HG03565 (cell line): ENCODE results near the gene CNNM4.

Experiments
- ATAC-seq: cut with Tn5 transposase; IDR thresholded peaks from one replicate; pipeline ENCODE4 v1.9.1; 2021; ENCODE audit warnings: mild to moderate bottlenecking, moderate library complexity; ENCODE audit not compliant: unreplicated experiment

Gene CNNM4

DNA sequence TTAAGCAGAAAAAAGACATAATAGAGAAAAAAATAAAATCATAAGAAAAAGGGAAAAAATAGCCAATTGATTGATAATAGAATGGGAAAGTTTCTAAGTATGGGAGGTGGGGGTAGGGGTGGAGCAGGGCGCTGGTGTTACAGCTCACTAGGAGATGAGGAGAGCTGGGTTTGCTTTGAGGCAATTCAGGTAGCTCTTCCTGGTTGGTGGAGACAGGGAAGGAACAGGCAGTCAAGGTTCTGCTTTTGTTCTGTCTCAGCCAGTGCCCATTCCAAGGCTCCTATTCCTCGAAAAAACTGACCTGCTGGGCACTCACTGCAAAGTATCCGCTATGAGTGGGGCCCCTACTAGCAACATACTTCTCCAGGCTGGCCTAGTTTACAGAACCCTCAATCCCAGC lies 1.7 kb upstream of the CNNM4 start:
- ATAC-seq: no peak

DNA sequence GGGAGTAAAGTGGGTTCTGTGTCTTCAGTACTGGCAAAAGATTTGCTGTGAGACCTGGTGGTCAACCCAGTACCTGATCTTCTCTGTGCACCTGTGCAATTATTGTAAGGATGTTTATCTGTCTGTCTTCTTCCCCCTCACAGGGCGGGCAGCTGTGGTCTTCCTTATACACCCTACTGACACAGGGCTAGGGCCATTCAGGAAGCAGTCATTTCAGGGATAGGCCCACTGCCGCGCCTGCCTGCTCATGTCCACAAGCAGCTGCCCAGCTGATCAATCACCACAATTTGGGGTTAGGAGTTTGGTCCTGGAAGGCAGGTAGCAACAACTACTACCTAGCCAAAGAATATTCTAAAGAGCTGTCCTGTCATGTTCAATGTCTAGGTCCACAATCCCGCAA lies 1.2 kb upstream of the CNNM4 start:
- no peak for ATAC-seq

DNA sequence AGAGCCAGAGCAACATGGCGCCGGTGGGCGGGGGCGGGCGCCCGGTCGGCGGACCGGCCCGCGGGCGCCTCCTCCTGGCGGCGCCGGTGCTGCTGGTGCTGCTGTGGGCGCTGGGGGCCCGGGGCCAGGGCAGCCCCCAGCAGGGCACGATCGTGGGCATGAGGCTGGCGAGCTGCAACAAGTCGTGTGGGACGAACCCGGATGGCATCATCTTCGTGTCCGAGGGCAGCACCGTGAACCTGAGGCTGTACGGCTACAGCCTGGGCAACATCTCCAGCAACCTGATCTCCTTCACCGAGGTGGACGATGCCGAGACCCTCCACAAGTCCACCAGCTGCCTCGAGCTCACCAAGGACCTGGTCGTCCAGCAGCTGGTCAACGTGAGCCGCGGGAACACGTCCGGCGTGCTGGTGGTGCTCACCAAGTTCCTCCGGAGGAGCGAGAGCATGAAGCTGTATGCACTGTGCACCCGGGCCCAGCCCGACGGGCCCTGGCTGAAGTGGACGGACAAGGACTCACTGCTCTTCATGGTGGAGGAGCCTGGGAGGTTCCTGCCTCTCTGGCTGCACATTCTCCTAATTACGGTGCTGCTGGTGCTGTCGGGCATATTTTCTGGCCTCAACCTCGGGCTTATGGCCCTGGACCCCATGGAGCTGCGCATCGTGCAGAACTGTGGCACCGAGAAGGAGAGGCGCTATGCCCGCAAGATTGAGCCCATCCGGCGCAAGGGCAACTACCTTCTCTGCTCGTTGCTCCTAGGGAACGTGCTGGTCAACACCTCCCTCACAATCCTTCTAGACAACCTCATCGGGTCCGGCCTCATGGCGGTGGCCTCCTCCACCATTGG lies 507 bp downstream of the CNNM4 start:
- ATAC-seq: no peak

DNA sequence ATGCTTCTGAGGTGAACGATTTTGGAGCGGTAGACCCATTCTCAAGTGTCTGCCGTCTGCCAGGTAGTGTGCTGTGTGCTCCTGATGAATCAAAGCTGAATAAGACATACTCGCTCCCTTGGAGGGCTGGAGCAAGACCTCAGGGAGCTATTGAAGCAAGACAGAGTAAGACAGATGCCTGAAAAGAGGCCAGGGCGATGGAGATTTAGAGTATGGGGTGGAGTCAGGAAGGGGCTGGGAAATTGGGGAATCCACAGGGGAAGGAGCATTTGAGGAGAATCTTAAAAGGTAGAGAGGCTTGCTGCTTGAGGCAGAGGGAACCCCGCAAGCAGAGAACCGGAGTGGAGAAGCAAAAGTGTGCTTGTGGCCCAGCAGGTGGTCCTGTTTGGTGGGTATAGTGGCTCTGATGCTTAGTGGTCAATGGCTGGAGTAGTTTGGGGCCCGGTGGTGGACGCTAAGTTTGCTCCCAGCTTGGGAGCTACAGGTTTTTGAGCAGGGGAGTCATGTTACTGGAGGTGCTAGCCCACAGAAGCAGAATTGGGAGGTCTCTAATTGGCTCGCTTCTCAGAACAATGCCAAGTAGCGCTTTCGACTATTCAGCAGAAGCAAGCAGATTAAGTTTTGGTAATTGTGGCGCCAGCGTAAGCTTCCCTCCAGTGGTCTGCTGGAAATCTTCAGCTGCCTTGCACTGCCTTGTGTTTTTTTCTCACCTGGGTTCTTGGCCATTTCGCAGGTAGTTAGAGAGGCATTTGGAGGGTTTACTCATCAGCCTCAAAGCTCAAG lies 2.0 kb downstream of the CNNM4 start:
- no peak for ATAC-seq

DNA sequence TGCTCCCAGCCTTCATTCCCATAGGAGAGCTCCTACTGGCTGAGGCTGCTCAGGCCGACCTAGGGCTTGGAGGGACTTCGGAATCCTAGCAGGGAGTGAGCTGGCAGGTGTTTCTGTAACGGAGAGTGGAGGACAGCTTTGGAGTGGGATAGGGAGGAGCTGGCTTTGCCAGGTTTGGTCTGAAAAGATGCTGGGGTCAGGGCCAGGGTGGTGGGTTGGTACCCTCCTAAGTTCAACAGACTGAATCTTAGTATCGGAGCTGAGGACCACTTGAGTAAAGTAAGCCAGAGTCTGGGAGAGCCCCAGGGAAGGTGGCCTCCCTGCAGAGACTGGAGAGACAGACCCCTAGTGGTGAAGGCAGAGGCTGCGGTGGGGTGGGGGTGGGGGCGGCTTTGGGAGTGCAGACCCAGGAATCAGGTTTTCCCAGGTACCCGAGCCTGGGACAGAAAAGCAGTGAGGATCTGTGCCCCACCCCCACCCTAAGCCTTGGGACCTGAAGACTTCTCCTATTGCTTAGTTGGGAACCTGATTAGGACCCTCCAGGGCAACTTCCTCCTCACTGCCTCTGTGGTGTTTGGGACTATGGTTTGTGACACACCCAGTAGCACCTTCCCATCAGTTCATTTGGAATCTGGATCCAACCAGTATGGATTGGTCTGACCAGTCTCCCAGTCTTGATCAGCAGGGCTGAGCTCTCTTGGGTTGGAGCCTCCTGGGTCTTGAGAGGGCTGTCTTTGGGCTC lies 3.0 kb downstream of the CNNM4 start:
- ATAC-seq: no peak

DNA sequence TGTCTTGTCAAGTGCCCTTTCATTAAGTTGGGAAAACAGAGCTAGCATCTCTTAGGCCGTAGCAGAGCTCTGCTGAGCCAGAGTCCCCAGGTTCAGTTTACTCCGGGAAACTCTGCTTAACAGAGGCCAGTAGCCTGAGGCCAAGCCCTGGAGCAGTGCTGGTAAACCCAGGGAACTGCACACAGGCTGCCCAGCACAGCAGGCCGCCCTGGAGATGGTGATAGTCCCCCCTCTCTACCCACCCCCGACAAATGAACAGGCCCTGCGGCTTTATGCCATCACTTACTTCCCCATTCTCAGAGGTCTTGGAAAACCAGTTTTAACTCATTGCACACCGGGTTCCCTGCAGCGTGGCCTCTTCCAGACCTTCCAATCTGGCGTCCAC lies 3.5 kb downstream of the CNNM4 start:
- ATAC-seq: no peak

DNA sequence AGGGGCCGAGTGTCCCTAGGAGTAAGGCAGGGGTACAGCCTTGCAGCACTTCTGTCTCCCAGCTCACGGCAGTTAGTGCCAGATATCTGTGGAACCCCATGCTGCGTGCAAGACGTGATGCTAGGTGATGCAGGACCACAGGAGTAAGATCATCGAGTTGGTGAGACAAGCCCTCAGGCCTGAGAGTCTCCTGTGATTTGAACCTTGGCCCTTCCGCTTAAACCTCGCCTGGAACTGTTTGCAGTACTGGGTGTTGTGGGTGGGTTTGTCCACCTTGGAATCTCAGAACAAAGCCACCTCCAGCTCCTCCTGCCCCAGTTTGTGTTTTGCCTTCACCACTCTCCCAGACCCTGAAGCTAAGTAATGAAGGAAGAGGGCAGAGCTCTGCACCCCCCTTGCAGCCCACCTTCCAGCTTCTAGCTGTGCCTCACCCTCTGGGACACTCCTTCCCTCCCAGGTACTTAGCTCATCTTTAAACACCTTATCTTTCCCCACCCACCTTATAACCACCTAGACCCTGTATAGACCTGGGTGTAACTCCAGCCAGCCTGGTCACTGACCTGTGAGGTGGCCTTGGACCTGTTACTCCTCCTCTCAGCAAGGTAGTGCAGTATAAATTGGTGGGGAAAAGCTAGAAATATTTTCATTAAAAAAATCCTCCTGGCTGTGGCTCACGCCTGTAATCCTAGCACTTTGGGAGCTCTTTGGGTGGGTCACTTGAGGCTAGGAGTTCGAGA lies 6.6 kb downstream of the CNNM4 start:
- ATAC-seq: no peak

DNA sequence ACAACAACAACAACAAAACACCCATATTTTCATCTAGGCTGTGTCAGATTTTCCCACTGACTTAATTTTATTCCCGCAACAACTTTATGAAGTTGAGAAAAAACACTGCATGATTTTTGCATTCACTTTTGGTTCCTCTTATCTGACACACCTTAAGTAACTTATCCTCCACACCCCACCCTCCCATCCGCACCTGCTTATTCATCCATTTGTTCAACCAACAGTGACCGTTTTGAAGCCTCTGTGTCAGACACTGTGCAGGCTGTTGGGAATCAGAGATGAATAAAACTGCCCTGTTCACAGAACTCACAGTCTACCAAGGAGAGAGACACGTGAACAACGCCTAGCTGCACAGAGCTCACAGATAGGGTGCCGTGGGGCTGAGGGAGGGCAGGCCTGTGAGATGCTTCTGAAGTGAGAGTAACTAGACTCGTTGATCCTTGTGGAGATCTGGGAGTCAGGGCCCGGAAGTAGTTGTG lies 7.4 kb downstream of the CNNM4 start:
- ATAC-seq: no peak

DNA sequence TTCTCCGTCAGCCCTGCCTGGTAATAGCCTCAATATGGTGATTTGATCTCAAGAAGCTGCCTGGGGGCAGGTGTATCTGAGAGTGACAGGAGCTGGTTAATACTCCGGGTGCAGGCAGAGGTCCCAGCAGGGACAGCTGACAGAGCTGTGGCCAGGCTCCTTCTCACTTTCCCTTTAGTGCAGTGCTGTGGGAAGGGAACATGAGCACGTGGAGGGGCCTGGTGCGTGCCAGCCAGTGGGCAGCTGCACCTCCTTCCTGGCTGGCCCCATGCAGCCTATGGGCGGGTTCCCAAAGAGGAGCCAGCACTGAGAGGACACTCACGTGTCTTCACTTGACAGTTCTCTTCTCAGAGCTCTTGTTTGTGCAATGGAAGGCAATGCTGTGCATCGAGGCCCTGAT lies 9.1 kb downstream of the CNNM4 start:
- no peak for ATAC-seq

DNA sequence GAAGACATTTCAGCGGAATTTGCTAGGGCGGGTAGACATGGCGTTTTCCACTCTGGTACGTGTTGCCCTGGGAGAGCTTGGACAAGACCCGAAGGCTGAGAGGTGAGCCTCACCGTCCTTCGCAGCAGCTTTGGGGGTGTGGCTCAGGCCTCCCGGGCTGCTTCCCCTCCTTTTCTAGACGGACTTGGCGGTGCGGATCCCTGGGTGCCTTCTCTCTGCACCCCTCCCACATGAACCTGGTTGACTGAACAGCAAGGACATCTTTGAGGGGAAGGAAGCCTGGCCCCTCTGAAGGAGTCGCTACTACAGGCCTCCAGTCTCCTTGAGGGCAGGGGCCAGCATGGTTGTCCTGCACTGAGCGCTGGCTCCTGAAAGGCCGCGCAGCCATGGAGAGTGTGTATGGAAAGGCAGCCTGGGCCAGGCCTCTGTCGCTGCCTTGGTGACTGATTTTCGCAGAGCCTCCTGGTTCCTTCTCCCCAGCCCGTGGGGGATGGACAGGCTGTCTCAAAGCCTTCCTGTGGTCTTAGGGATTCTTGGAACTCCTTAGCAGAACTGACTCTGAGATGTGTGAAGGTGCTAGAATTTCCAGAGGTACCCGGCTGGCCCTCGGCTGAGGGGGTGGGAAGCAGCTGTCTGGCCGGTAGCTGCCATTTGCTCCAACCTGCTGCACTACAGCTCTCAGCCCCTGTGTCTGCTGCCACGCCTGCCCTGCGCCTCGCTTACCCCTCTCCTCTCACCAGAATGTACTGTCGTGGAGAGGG lies 9.9 kb downstream of the CNNM4 start:
- no peak for ATAC-seq

DNA sequence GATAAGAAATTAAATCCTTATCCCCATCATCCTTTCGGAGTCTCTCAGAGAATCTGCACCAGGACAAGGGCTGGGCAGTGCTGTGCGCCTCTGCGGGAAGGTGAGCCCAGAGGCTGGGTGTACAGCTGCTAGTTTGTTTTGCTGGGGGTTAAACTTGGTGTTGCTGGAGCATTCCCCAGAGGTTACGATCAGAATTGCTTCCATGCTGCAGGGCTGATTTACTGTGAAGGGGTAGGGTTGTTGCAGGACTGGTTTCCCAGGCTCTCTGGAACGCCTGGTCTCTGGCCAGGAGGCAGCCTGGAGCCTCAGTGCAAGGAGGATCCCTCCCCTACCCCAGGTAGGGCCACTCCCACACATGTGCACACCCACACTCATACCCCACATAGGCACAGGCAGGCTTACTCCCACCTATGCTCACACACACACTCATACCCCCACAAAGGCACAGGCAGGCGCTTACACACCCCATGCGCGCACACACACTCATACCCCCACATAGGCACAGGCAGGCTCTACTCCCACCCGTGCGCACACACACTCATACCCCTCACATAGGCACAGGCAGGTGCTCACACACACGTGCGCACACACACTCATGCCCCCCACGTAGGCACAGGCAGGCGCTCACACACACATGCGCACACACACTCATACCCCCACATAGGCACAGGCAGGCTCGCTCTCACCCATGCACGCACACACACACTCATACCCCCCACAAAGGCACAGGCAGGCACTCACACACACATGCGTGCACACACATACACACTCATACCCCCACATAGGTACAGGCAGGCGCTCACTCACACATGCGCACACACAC lies 11.3 kb downstream of the CNNM4 start:
- ATAC-seq: no peak

DNA sequence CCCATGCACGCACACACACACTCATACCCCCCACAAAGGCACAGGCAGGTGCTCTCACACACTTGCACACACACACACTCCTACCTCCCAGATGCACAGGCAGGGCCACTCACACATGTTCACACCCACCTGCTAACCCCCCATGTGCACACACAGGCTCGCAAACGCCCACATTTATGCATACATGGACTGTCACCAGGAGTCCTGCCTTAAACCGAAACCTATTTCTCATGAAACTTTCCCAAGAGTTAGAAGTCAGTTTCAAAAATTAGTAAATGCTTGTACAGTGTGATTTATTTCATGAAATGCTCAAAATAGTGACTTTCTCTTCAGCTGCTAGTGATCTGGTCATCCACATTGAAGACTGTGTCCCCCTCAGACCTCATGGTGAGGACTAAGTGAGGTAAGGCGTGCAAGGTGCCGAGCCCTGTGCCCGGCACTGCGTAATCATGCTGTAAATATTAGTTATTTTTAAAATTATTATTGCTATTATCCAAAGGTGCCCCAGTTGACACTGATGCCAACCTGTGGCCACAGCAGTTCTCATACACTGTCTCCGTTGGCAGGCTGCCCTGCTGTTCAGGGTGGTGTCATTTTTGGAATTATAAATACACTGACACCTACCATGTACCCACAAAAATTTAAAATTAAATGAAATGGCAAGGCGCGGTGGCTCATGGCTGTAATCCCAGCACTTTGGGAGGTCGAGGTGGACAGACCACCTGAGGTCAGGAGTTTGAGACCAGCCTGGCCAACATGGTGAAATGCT lies 12.4 kb downstream of the CNNM4 start:
- no peak for ATAC-seq

DNA sequence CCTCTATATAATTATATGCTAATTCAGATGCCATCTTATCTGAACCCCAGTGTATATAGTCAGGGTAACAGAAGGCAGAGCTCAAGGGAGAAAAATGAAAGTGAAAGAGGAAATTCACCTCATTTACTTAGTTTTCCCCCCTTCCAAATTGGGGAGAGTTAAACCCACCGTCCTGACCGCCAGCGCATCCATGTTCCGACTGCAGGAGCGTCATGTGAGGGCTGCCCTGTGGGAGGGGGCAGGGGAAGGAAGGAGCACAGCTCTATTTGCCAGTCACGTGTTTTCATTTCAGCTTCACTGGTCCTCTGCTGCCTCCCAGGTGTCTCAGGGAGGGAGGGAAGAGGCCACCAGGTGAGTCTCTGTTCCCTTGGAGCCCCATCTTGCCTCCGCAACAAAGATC lies 13.2 kb downstream of the CNNM4 start:
- no peak for ATAC-seq

DNA sequence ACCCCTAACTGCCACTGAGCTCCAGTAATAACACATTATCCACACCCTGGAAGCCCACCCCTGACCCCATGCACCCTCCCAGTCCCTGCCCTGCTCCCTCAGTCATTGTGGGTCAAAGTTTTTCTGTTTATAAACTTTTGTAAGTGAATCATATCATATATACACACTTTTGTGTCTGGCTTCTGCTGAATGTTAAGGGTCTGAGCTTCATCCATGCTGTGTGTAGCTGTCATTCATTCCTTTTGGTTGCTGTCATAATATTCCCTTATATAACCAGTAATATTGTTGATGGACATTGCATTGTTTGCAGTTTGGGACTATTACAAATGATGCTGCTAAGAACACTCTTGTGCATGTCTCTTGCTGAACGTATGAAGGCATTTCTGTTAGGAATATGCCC lies 14.5 kb downstream of the CNNM4 start:
- ATAC-seq: no peak

DNA sequence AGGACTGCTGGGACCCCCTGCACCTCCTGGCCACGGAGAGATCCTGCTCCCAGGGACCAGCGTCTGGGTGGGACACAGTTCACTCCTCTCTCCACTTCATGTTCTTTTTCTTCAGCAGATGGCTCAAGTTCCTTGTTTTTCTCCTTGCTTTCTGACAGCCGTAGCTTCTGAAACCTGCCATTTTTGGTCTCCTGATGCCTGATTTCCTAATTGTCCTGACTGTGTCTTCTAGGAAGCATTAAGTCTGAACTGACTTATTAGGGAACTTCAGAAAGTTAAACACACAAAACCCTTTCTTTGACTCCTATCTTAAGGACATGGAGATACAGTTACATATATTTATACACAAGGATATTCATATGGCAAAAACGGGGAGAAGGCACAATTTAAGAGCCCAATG lies 22.7 kb downstream of the CNNM4 start:
- ATAC-seq: no peak

DNA sequence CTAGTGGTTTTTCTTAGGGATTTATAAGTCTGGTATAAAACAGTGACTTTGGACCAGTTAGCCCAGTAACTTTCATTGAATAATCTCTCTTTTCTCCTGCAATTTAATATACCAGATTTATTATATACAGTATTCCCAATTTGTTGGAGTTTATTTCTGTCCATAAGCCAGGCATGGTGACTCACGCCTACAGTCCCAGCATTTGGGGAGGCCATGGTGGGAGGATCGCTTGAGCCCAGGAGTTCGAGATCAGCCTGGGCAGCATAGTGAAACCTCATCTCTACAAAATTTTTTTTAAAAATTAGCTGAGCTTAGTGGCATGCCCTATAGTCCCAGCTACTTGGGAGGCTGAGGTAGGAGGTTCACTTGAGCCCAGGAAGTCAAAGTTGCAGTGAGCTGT lies 26.7 kb downstream of the CNNM4 start:
- ATAC-seq: no peak

DNA sequence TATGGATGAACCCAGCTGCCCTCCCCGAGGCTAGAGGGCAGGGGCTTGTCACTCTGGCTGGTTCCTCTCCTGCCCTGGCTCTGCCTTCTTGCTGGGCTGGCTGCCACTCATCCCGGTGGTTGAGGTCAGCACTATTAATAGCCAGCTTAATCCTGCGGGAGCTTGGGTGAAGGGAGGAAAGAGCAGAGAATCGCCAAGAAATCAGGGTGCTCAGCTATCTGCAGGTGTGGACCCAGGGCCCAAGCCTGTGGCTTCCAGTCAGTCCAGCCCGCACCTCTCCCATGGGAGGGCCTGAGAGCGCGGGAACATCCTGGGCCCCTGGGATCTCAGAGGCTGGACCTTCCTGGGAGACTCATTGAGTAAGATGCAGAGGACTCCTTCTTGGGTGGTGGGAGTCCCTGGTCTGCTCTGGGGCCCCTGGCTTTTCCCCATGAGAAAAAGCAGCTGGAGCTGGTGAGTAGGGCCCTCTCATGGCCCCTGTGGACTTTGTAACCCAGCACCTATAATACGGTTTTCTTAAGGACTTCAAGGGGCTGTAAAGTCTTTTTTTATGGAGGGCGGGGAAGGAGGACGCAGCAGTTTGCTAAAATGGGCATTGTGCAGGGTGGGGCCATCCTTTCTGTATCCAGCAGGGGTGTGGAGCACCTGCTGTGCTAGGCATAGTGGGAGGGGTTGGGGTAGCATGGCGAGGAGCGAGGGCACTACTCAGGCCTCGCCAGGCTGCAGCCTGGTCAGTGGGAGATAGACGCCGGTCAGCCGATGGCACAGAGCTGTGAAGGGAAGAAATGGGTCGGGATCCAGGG lies 27.9 kb downstream of the CNNM4 start:
- no peak for ATAC-seq

DNA sequence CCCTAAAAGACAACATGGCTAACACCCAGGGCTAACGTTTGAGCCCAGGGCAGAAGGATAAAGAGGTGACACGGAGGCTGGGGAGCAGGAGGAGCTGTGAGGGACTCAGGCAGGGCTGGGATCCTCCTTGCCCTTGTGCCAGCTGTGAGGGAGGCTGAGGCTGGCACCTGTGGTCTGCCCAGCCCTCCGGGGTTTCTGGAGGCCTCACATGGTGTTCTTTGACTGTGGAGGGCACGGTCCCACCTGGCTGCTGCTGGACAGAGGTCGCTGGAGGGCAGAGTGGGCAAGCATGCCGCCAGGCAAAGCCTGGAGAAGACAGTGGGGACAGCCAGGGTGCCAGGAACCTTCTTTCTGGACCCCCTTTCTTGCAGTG lies 28.5 kb downstream of the CNNM4 start:
- ATAC-seq: no peak
